Measurements from ENCODE around the gene OR2F1.
"Not testable (repeated sequence)": the region's sequence is repeated elsewhere in the genome, so short reads cannot be mapped to it uniquely, and the experiment has no call there.

OR2F1 gene

GRCh38 chr7:144009361-144009760 is 54.7 kb downstream of the OR2F1 start:
- no peak for DNase-seq (ENCODE audit: low spot score)

- DNase-seq (ENCODE audit: low spot score) = not testable (repeated sequence)
Measured at GRCh38 chr7:144010061-144010460, 55.4 kb downstream of the OR2F1 start.

- not testable (repeated sequence) for DNase-seq (ENCODE audit: low spot score)
Measured at GRCh38 chr7:144010821-144011220, 56.2 kb downstream of the OR2F1 start.

GRCh38 chr7:144011458-144012230 is 57.0 kb downstream of the OR2F1 start:
- no peak for DNase-seq (ENCODE audit: low spot score)

Measured in LoVo (cell line).